GM10266 (cell line): ENCODE results near the gene ATG16L1.

Experiments
- DNase-seq: peaks from one replicate; pipeline ENCODE4 v3.0.0; 2012; ENCODE audit errors: extremely low spot score
- TF ChIP-seq, protein P1 (sequence below): IDR thresholded peaks from 2 replicates; pipeline ENCODE4 v1.5.1; 2012; ENCODE audit warnings: mild to moderate bottlenecking, low read depth; ENCODE audit not compliant: control insufficient read depth, insufficient read depth; ENCODE audit errors: missing control alignments

ATG16L1 gene

DNA sequence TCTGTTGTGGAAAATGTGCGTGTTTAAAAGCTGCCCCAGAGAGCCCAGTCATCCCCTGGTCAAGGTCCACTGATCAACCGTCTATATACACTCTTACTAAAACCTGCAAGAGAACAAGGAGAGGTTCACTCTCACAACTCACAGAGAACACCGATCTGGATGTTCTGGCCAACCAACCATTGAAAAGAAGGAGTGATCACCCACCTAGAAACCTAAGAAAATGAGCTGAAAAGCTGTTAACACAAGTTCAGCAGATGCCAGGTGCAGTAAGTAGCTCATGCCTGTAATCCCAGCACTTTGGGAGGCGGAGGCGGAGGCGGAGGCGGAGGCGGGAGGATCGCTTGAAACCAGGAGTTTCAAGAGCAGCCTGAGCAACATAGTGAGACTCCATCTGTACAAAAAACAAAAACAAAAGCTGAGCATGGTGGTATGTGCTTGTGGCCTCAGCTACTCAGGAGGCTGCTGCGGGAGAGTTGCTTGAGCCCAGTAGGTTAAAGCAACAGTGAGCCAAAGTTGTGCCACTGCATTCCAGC, 14.5 kb downstream of the ATG16L1 start:
- TF ChIP-seq, protein P1, sequence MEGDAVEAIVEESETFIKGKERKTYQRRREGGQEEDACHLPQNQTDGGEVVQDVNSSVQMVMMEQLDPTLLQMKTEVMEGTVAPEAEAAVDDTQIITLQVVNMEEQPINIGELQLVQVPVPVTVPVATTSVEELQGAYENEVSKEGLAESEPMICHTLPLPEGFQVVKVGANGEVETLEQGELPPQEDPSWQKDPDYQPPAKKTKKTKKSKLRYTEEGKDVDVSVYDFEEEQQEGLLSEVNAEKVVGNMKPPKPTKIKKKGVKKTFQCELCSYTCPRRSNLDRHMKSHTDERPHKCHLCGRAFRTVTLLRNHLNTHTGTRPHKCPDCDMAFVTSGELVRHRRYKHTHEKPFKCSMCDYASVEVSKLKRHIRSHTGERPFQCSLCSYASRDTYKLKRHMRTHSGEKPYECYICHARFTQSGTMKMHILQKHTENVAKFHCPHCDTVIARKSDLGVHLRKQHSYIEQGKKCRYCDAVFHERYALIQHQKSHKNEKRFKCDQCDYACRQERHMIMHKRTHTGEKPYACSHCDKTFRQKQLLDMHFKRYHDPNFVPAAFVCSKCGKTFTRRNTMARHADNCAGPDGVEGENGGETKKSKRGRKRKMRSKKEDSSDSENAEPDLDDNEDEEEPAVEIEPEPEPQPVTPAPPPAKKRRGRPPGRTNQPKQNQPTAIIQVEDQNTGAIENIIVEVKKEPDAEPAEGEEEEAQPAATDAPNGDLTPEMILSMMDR = no peak
- DNase-seq = no peak

DNA sequence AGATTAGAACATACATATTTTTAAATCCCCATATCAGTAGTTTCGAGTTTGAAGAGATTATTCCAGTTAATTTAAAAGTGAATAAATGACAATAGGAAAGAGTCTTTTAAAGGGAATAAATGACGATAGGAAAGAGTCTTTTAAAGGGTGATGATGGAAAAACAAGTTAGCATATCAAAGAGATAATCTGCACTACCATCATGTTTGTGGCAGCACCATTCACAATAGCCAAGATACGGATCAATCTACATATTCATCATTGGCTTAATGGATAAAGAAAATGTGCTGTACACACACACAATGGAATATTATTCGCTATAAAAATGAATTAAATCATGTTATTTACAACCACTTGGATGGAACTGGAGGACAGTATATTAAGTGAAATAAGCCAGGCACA, 15.0 kb downstream of the ATG16L1 start:
- no peak for DNase-seq
- TF ChIP-seq, protein P1 = no peak

DNA sequence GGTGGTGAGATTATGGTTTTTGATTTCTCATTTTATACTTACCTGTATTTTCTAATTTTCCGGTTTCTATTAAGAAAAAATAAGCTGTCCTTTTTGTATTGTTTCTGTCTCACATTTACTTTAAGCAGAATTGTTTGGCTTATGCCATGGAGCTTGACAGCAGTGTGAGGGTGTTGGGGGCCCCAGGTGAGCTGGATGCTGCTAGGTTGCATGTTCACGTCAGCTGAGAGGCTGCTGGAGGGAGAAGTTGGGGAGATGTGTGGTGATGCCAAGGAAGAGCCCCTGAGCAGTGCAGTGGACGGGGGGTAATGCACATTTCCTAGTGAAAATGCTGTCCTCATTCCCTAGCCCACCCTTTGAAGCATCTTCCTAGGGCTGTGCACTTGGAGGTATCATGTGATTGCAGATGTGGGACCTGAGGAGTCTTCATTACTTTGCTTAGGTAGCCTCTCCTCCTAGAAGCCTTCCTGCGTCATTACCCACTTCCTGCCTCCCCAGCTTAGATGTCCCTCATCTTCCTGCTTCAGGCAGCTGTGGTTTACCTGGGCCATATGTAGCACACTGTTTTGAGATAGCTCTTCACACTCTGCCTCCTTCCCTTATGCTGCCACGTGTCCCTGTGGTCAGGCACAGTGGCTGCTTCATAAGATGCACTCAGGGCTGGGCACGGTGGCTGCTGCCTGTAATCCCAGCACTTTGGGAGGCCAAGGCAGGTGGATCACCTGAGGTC, 16.2 kb downstream of the ATG16L1 start:
- DNase-seq = peak; percentile 43
- TF ChIP-seq, protein P1 = no peak

DNA sequence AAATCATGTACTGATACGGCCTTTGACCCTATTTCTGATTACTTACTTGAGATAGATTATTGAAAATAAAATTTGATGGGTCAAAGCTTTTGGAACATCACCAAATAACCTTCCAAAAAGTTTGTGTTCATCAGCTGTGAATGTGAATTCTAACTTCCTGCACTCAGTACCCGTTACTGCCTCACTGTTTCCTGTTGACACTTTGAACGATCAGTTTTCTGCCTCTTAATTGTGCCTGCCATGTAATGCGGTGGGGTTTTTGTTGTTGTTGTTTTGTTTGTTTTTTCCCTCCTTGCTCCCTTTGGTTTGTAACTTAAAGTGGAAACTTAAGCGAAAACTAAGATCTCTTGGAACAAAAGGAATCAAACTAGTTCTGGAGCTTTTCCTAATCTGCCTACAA, 18.9 kb downstream of the ATG16L1 start:
- DNase-seq = no peak
- TF ChIP-seq, protein P1 = no peak

DNA sequence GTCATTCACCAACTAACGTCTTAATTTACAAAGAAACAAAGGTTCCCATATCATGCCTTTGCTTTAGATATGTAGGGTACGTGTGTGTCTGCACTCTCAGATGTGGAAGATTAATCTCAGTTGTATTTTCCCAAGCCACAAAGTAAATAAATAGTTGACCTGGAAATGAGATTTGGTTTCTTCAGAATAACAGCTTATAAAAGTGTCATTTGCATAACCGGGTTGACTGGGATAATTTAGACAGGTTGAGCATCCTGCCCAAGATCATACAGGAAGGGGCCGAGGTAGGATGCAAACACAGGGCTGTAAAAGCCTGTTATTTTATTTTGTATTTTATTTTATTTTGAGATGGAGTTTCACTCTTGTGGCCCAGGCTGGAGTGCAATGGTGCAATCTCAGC, 19.5 kb downstream of the ATG16L1 start:
- TF ChIP-seq, protein P1 = no peak
- DNase-seq = no peak

DNA sequence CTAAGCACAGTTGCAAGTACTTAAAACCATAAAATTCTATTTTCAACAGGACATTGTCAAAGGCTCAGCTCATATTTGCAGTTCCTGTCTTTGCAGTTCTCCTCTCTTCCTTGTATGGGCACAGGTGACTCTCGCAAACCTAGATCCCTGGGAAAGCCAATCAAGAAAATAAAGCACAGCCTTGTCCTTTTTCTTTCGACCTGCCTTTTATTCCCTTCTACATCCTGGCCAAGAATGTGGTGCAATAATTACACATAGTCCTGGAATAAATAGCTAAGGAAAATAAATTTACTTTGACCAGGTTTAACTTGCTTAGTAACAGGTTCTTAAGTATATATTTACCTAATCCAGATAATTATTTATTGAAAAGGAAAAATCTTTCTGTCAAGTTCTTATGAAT, 20.2 kb downstream of the ATG16L1 start:
- TF ChIP-seq, protein P1 = no peak

DNA sequence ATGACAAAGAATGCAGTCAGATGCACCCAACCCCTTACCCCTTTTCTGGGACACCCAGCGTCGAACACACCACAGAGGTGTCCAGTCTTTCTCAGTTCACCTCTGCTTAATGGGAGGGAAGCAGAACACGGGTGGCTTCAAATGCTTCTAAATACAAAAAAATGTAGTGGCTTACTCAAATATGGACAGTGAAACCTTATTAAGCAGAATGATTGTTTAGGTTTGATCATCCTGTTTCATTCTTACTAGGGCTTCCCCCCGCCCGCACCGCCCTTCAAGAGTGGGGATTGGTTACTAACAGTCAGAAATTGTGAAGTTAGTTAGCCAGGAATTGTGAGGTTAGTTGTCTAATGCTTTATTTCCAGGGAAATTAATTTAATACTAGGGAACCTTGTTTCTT, 21.6 kb downstream of the ATG16L1 start:
- no peak for DNase-seq
- TF ChIP-seq, protein P1 = no peak

More for the DNA sequence above, 20.2 kb downstream of the ATG16L1 start:
- DNase-seq = no peak
